GM12891 (cell line): ENCODE data around the gene CSNK2B.

Source experiments
- PAX5 ChIP-seq: IDR thresholded peaks from 2 replicates; pipeline ENCODE4 v1.6.1; 2011; ENCODE audit warnings: low read length, moderate library complexity, mild to moderate bottlenecking; ENCODE audit not compliant: insufficient read depth, severe bottlenecking
- POLR2A ChIP-seq: IDR thresholded peaks from 2 replicates; pipeline ENCODE4 v1.6.1; 2011; ENCODE audit warnings: low read depth, low read length, control low read depth
- POLR2AphosphoS5 ChIP-seq: IDR thresholded peaks from 2 replicates; pipeline ENCODE4 v1.6.1; 2011; ENCODE audit warnings: low read depth, low read length, control low read depth
- POU2F2 ChIP-seq: IDR thresholded peaks from 2 replicates; pipeline ENCODE4 v1.6.1; 2011; ENCODE audit warnings: low read depth, mild to moderate bottlenecking, control low read depth, low read length, moderate library complexity
- TAF1 ChIP-seq: IDR thresholded peaks from 2 replicates; pipeline ENCODE4 v1.6.1; 2011; ENCODE audit warnings: low read depth, low read length, control low read depth

DNA sequence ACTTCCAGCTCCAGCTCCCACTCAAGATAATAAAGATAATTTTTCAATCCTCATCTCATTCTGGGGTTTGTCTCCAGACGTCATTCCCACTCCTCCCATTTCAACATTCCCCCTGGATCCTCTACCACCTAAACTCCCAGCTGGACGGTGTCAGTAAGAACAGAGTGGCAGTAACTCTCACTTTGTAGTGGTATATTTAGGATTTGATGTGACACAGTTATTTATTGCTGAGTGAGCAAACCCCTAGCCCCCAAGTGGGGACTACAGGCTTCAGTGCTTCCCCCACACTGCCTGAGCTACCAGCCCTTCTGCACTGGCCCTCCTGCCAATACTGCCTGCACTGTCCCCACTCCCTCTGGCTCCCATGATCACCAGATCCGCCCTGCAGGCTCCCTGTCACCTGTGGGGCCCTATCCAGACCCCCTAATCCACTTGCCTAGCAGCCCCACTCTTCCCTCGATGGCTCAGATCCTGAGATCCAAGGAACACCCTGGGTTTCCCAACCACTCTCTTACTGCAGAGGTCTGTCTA is 7.7 kb upstream of the CSNK2B start:
- TF ChIP-seq POLR2A, result peak; percentile 35; the same call in 1 of the 2 replicates
- no peak for TF ChIP-seq POLR2AphosphoS5
- TF ChIP-seq TAF1, result no peak
- no peak for TF ChIP-seq PAX5
- TF ChIP-seq POU2F2, result no peak
